GM18951 (cell line): ENCODE results near the gene AGXT.

ENCODE experiments used
- POLR2A ChIP-seq: IDR thresholded peaks from 4 replicates; pipeline ENCODE4 v1.6.1; 2011; ENCODE audit warnings: mild to moderate bottlenecking; ENCODE audit not compliant: insufficient read length, insufficient read depth; ENCODE audit errors: extremely low read depth
- in situ Hi-C: fragments of 300-500 bp; cut with MboI; formaldehyde crosslinking; loops from one replicate; pipeline ENCODE4 v1.12.0; 2022; ENCODE audit warnings: low sequenced_read_pairs, mixed read lengths, inconsistent platforms; ENCODE audit not compliant: unreplicated experiment

Gene AGXT

GRCh38 chr2:240918258-240919091 is 49.9 kb downstream of the AGXT start:
- in situ Hi-C loops: no loop called here
- no peak for TF ChIP-seq POLR2A

GRCh38 chr2:240919161-240919781 is 50.6 kb downstream of the AGXT start:
- in situ Hi-C loops: no loop called here
- no peak for TF ChIP-seq POLR2A

GRCh38 chr2:240919786-240920782 is 51.5 kb downstream of the AGXT start:
- in situ Hi-C loops: no loop called here
- TF ChIP-seq POLR2A: no peak

GRCh38 chr2:240920783-240921231 is 52.2 kb downstream of the AGXT start:
- in situ Hi-C loops: no loop called here
- TF ChIP-seq POLR2A: no peak

GRCh38 chr2:240921311-240921994 is 52.8 kb downstream of the AGXT start:
- TF ChIP-seq POLR2A: no peak

GRCh38 chr2:240921995-240922244 is 53.3 kb downstream of the AGXT start:
- in situ Hi-C loops: no loop called here
- TF ChIP-seq POLR2A: no peak

More at GRCh38 chr2:240921311-240921994, 52.8 kb downstream of the AGXT start:
- in situ Hi-C loops: no loop called here

- in situ Hi-C loops: no loop called here
- no peak for TF ChIP-seq POLR2A
Observed at GRCh38 chr2:240922245-240922981, 53.8 kb downstream of the AGXT start.

GRCh38 chr2:240922982-240923537 is 54.4 kb downstream of the AGXT start:
- TF ChIP-seq POLR2A: no peak
- in situ Hi-C loops: no loop called here

- no peak for TF ChIP-seq POLR2A
- in situ Hi-C loops: no loop called here
Observed at GRCh38 chr2:240925191-240925567, 56.6 kb downstream of the AGXT start.

- no peak for TF ChIP-seq POLR2A
- in situ Hi-C loops: no loop called here
Observed at GRCh38 chr2:240925568-240926515, 57.2 kb downstream of the AGXT start.
